Muscle of back (tissue), 13 donors: ENCODE measurements around the gene HEPH. TPM values are rescaled to one million over a fixed set of nuclear protein-coding genes. Genes with fewer than 3 reads are reported as not detected.
"Not testable (repeated sequence)": the region's sequence is repeated elsewhere in the genome, so short reads cannot be mapped to it uniquely, and the experiment has no call there.

ENCODE experiments used
- DNase-seq, 3 donors: peaks; one replicate each; pipeline versions ENCODE4 v3.0.0 to v3.0.0-alpha.2; 2013
- long read RNA-seq, 9 donors: transcript quantifications; one replicate each; lab custom pipeline, GENCODE V29; 2026
- polyA plus RNA-seq, 10 donors: library from polyadenylated mRNA; unstranded; fragments of 120-200 nt; gene quantifications; one replicate each; pipeline ENCODE4 v1.2.1, GENCODE V29; 2013; ENCODE audit not compliant: insufficient read length in 10 of 10

Gene HEPH
- 10 to 100 TPM in 1 of 10 donors, 1 to 10 TPM in 9; 4.9 to 15.2 (median 9.1) TPM for polyA plus RNA-seq
- long read RNA-seq, donor 1 = 0 reads
- long read RNA-seq, donor 2 = 0 reads
- long read RNA-seq, donor 3 = 0 reads
- long read RNA-seq, donor 4 = 0 reads
- long read RNA-seq, donor 5 = 0 reads
- long read RNA-seq, donor 6 = 0 reads
- long read RNA-seq, donor 7 = 0 reads
- long read RNA-seq, donor 8, partial matches to known transcripts = 5 of 7 reads
- long read RNA-seq, donor 8, other reads (novel, unspliced or antisense) = 0 of 7 reads
- long read RNA-seq, donor 9 = 0 reads

GRCh38 chrX:66163849-66164411 is at the start of gene HEPH:
TSS of gene HEPH (plus strand) at chrX:66164247. CDS start at chrX:66170571, 6,324 bp downstream.
- DNase-seq = peak; percentile 14 to 60 (median 35)

DNA sequence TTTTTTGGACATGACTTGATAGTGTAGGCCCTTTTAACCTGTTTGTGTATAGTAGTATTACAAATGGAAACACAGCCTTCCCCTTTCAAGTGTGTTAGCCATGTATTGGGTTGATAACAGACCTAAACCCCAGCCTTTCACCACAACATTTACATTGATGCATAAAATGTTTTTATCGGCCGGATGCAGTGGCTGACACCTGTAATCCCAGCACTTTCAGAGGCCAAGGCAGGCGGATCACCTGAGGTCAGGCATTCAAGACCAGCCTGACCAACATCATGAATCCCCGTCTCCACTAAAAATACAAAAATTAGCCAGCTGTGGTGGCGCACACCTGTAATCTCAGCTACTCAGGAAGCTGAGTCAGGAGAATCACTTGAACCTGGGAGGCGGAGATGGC is 45.3 kb upstream of the HEPH start:
- not testable (repeated sequence) for DNase-seq

DNA sequence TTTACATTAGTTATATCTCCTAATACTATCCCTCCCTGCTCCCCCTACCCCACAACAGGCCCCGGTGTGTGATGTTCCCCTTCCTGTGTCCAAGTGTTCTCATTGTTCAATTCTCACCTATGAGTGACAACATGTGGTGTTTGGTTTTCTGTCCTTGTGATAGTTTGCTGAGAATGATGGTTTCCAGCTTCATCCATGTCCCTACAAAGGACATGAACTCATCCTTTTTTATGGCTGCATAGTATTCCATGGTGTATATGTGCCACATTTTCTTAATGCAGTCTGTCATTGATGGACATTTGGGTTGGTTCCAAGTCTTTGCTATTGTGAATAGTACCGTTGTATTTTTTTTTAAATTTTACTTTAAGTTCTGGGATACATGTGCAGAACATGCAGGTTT is 42.7 kb upstream of the HEPH start:
- not testable (repeated sequence) for DNase-seq

DNA sequence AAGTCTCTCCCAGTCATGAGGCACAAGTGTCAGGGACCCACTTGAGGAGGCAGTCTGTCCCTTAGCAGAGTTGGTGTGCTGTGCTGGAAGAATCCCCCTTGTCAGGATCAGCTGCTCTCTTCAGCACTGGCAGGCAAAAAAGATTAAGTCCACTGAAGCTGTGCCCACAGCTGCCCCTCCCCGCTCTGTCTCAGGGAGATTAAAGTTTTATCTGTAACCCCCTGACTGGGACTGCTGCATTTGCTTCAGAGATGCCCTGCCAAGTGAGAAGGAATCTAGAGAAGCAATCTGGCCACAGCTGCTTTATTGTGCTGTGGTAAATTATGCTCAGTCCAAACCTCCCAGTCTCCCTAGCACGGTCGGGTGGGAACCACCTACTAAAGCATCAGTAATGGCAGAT is 37.4 kb upstream of the HEPH start:
- no peak for DNase-seq

- DNase-seq = no peak
These were observed 33.6 kb upstream of the HEPH start for GRCh38 chrX:66130469-66130868.

- not testable (repeated sequence) for DNase-seq
These were observed 28.8 kb upstream of the HEPH start for GRCh38 chrX:66135284-66135683.

- DNase-seq = no peak
These were observed 21.7 kb upstream of the HEPH start for GRCh38 chrX:66142351-66142750.

GRCh38 chrX:66144258-66144657 is 19.8 kb upstream of the HEPH start:
- no peak for DNase-seq

GRCh38 chrX:66149519-66149918 is 14.5 kb upstream of the HEPH start:
- DNase-seq = no peak

DNA sequence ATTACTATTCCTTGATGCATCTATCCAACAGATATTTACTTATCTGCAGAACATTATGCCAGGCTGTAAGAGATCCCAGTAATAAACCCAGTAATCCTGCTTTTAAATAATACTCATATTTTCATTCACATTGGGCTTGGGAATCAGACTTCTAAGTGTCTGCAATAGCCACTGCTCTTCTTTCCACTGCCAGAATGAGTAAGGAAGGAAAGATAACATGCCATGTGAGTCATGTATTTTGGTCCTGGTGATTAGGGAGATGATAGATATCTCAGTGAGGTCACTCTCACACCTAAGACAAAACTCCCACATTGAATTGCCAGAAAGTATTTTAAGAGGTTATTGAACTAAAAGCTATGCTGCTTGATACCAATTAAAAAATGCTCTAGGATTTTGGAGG is 13.9 kb upstream of the HEPH start:
- DNase-seq = no peak

DNA sequence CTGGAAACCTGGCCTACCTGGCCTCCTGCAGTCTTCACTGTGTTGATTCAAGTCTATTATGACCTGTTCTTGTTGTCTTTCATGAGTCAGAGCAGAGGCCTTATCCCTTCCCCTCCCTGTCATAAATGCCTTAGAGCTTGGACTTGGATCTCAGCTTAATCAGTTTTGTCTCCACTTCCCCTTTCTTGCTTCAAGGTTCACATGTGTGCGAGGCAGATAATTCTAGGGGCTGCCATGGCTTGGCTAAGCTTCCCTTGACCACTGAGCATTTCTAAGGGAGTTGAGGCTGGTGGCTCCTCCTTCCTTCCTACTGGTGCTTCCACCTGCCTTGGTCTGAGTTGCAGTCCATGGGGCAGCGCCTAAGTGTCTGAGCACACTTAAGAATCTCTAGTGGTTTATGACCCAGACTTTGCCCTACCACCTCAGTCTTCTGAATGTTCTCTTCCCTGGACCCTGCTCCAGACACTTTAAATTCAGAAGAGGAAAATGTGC is 1.7 kb upstream of the HEPH start:
- no peak for DNase-seq

GRCh38 chrX:66163447-66163846 is 600 bp upstream of the HEPH start:
- no peak for DNase-seq

GRCh38 chrX:66164470-66164869 is 423 bp downstream of the HEPH start:
- no peak for DNase-seq

GRCh38 chrX:66164931-66165330 is 884 bp downstream of the HEPH start:
- no peak for DNase-seq

- DNase-seq = no peak
These were observed 2.6 kb downstream of the HEPH start for GRCh38 chrX:66166671-66167070.

DNA sequence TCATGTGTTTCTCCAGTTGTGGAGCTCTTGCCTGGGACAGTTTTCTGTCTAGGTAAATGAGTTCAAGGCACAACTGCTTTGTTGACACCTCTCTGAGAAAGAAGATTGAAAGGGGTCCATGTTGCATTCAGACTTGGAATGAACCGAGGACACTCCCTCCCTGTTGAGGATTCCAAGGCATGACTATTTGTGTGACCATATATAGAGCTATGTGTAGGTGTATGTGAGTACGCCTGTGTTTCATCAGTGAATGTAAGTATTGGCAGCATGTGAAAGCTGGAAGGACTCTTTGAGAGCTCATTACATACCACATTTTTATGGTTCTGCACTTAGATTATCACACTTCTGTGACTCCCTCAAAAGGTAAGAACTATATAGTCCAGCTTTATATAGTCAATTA is 3.4 kb downstream of the HEPH start:
- no peak for DNase-seq

- no peak for DNase-seq
These were observed 12.1 kb downstream of the HEPH start for GRCh38 chrX:66176134-66176533.

- no peak for DNase-seq
These were observed 27.5 kb downstream of the HEPH start for GRCh38 chrX:66191563-66191962.

DNA sequence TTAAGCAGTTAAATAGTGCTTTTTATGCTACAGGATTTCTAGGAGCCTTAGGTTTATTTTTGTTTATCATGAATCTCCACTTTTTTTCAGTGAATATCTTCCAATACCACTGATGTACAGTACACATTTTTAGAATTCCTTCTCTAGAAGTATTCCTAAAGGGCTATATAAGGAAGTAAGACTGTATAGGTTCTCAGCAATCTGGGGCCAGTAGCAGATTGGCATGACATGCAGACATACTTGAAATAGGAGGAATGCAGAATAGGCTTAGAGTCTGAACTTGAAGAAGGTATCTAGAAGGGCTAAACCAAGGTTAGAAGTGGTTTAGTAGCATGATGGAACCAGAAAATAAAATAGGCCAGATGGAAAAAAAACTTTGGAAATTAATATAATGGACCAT is 29.8 kb downstream of the HEPH start:
- DNase-seq = peak in 1 of 3 donors; percentile 2

DNA sequence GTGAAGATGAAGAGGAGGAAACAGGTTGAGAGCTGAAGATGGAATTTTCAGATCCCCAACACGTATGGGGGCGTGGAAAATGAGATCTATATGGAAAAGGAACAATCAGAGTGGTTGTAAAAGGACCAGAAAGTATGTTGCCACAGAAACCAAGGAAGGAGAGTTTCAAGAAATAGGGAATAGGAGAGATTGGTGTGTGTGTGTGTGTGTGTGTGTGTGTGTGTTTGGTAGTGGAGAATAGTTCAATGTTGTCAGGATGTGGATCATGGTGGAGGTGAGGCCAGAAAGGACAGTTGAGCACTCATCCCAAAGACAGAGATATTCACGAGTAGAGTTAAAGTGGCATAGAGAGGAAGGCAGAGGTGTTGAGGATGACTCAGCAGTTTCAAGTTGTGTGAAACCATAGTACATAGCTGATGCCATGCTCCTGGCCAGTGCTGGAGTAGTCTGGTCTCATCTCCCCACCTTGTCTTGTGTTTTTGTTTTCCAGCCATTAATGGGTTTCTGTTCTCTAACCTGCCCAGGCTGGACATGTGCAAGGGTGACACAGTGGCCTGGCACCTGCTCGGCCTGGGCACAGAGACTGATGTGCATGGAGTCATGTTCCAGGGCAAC is 36.1 kb downstream of the HEPH start:
- no peak for DNase-seq

- DNase-seq = peak; percentile 1 to 9 (median 2)
These were observed 37.1 kb downstream of the HEPH start for GRCh38 chrX:66200855-66201795.

DNA sequence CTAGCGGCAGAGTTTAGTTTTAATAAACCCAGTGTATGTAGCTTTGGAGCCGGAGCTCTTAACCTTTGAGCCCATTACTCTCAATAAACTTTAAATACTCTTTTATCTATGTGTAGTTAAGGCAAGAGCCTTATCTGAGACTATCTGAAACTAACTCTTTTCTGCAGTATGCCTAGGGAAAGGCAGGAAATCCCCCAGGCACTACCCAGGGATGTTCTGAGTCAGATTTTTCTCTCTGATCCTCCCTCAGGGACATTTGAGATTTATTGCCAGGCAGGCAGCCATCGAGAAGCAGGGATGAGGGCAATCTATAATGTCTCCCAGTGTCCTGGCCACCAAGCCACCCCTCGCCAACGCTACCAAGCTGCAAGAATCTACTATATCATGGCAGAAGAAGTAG is 39.1 kb downstream of the HEPH start:
- no peak for DNase-seq
